A549 (cell line): ENCODE data around the gene GNL2.

Experiments
- CTCF ChIP-seq: fragments of >200 bp; sonication (Bioruptor Twin); formaldehyde crosslinking; IDR thresholded peaks from 3 replicates; pipeline ENCODE4 v1.5.1; 2016
- EP300 ChIP-seq, 2 experiments: fragments of >200 bp; sonication (Bioruptor Twin); formaldehyde crosslinking; IDR thresholded peaks; 2 replicates in 1 of 2; 3 replicates in 1 of 2; pipeline ENCODE4 v1.6.1; 2016 to 2017
- MYC ChIP-seq: IDR thresholded peaks from 2 replicates; pipeline ENCODE4 v1.6.1; 2012; ENCODE audit warnings: mild to moderate bottlenecking, inconsistent platforms, low read length, improper control_type of control experiment, borderline replicate concordance
- NR3C1 ChIP-seq: fragments of >200 bp; sonication (Bioruptor Twin); formaldehyde crosslinking; IDR thresholded peaks from 3 replicates; pipeline ENCODE4 v1.6.1; 2017
- POLR2A ChIP-seq: IDR thresholded peaks from 2 replicates; pipeline ENCODE4 v1.6.1; 2012; ENCODE audit warnings: mild to moderate bottlenecking, low read length
- RAD21 ChIP-seq, 2 experiments: fragments of >200 bp in 1 of 2; sonication (Bioruptor Twin) in 1 of 2; formaldehyde crosslinking in 1 of 2; IDR thresholded peaks in 1 of 2; conservative IDR thresholded peaks in 1 of 2; 2 replicates in 1 of 2; 3 replicates in 1 of 2; pipeline ENCODE4 v1.6.1; 2012 to 2018; ENCODE audit warnings: inconsistent platforms in 1 of 2
- REST ChIP-seq: fragments of 200-600 bp; sonication (generic); IDR thresholded peaks from 2 replicates; pipeline ENCODE4 v1.6.1; 2016; ENCODE audit warnings: antibody characterized with exemption, mild to moderate bottlenecking, moderate library complexity
- RNF2 ChIP-seq: fragments of 200-600 bp; sonication (generic); IDR thresholded peaks from 2 replicates; pipeline ENCODE4 v1.6.1; 2016; ENCODE audit warnings: low read depth, mild to moderate bottlenecking, antibody characterized with exemption, moderate library complexity, borderline replicate concordance
- ZC3H11A ChIP-seq: fragments of 450-650 bp; IDR thresholded peaks from 2 replicates; pipeline ENCODE4 v1.6.1; 2014; ENCODE audit warnings: antibody characterized with exemption, mild to moderate bottlenecking
- ZFP36 ChIP-seq: fragments of 450-650 bp; IDR thresholded peaks from 2 replicates; pipeline ENCODE4 v1.6.1; 2014; ENCODE audit warnings: borderline replicate concordance; ENCODE audit not compliant: partially characterized antibody
- TF ChIP-seq, protein P1 (sequence below): IDR thresholded peaks from 2 replicates; pipeline ENCODE4 v1.6.1; 2012

DNA sequence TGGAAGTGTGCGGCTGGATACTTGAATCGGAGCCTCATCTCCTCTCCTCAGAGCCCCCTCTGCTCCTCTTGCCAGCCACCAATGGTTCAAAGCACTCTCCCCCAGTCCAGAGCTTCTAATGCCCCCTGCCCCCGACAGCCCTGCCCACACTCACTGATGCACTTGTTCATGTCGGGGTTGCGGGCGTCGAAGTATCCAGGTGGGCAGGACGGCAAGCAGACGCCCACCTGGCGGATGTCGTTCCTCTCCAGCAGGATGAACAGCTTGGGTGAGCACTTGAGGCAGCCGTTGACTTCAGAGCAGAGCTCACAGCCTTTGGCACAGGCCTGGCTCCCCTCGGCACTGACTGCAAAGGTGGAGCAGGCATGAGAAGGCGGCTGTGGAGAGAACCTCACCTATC, 20.6 kb upstream of the GNL2 start:
- TF ChIP-seq CTCF (no peak), MYC (no peak), REST (no peak), ZC3H11A (no peak), POLR2A (no peak), EP300 (IDR thresholded peaks at IDR 0.05) (no peak), RNF2 (no peak), NR3C1 (no peak), ZFP36 (no peak), RAD21 (conservative IDR thresholded peaks at IDR 0.05 in 1 of 2, IDR thresholded peaks at IDR 0.05 in 1 of 2) (no peak)
- TF ChIP-seq, protein P1, sequence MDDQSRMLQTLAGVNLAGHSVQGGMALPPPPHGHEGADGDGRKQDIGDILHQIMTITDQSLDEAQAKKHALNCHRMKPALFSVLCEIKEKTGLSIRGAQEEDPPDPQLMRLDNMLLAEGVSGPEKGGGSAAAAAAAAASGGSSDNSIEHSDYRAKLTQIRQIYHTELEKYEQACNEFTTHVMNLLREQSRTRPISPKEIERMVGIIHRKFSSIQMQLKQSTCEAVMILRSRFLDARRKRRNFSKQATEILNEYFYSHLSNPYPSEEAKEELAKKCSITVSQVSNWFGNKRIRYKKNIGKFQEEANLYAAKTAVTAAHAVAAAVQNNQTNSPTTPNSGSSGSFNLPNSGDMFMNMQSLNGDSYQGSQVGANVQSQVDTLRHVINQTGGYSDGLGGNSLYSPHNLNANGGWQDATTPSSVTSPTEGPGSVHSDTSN: no peak
